Mesothelial cell of epicardium (in vitro differentiated cells): ENCODE results near the gene RAD52. TPM values are rescaled to one million over a fixed set of nuclear protein-coding genes. Genes with fewer than 3 reads are reported as not detected.

Experiments used
- DNase-seq, 2 experiments: peaks; one replicate each; pipeline ENCODE4 v3.0.0; 2021; ENCODE audit warnings: low spot score in 2 of 2; ENCODE audit not compliant: unreplicated experiment in 2 of 2
- H3K27ac Mint-ChIP-seq: 2 replicates; pipeline ENCODE4 v1.8.0; 2021; ENCODE audit warnings: mixed read lengths
- H3K27me3 Mint-ChIP-seq: 2 replicates; pipeline ENCODE4 v1.8.0; 2021; ENCODE audit warnings: low read depth, mixed read lengths
- H3K36me3 Mint-ChIP-seq: 2 replicates; pipeline ENCODE4 v1.8.0; 2021; ENCODE audit warnings: mixed read lengths
- H3K4me1 Mint-ChIP-seq: 2 replicates; pipeline ENCODE4 v1.8.0; 2021; ENCODE audit warnings: mixed read lengths
- H3K4me3 Mint-ChIP-seq: 2 replicates; pipeline ENCODE4 v1.8.0; 2021; ENCODE audit warnings: mild to moderate bottlenecking, moderate library complexity, mixed read lengths
- H3K9me3 Mint-ChIP-seq: 2 replicates; pipeline ENCODE4 v1.8.0; 2021; ENCODE audit warnings: mixed read lengths
- total RNA-seq: library from RNA; stranded (reverse); gene quantifications from 3 replicates; pipeline ENCODE4 v1.2.1, GENCODE V29; 2021
- TF ChIP-seq, protein P1 (sequence below): fragments of 200-600 bp; sonication (generic); IDR thresholded peaks from one replicate; pipeline ENCODE4 v1.5.0; 2021; ENCODE audit warnings: antibody characterized with exemption; ENCODE audit not compliant: unreplicated experiment

Gene RAD52
- total RNA-seq, 1 donor from 2014 or later: 21.6 TPM

DNA sequence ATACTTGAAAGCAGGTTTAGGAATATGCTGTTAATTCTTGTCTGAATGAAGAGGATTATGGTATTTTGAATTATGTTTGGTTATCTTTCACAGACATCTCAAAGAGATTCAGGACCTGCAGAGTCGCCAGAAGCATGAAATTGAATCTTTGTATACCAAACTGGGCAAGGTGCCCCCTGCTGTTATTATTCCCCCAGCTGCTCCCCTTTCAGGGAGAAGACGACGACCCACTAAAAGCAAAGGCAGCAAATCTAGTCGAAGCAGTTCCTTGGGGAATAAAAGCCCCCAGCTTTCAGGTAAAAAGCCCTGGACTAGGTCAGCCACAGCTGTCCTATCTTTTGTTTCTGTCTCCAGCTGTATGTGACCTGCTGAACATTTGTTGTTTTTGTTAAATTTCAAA lies 52.1 kb downstream of the RAD52 start:
- no peak for DNase-seq
- Mint-ChIP-seq H3K4me3 (no peak overlapping the region), H3K27ac (peak overlapping the region; percentile 28), H3K36me3 (peaks cover 39% of the 10 kb centered on the region), H3K9me3 (no peaks in the 10 kb centered on the region), H3K4me1 (no peaks in the 10 kb centered on the region), H3K27me3 (no peaks in the 10 kb centered on the region)
- TF ChIP-seq, protein P1, sequence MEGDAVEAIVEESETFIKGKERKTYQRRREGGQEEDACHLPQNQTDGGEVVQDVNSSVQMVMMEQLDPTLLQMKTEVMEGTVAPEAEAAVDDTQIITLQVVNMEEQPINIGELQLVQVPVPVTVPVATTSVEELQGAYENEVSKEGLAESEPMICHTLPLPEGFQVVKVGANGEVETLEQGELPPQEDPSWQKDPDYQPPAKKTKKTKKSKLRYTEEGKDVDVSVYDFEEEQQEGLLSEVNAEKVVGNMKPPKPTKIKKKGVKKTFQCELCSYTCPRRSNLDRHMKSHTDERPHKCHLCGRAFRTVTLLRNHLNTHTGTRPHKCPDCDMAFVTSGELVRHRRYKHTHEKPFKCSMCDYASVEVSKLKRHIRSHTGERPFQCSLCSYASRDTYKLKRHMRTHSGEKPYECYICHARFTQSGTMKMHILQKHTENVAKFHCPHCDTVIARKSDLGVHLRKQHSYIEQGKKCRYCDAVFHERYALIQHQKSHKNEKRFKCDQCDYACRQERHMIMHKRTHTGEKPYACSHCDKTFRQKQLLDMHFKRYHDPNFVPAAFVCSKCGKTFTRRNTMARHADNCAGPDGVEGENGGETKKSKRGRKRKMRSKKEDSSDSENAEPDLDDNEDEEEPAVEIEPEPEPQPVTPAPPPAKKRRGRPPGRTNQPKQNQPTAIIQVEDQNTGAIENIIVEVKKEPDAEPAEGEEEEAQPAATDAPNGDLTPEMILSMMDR: no peak

DNA sequence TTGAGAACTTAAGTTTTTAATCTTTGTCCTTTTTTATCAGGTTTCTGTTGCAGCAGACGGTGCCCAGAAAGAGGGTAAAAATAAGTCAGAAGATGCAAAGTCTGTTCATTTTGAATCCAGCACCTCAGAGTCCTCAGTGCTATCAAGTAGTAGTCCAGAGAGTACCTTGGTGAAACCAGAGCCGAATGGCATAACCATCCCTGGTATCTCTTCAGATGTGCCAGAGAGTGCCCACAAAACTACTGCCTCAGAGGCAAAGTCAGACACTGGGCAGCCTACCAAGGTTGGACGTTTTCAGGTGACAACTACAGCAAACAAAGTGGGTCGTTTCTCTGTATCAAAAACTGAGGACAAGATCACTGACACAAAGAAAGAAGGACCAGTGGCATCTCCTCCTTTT lies 53.5 kb downstream of the RAD52 start:
- H3K27ac Mint-ChIP-seq: no peak overlapping the region
- TF ChIP-seq, protein P1: no peak
- H3K9me3 Mint-ChIP-seq: no peaks in the 10 kb centered on the region
- H3K36me3 Mint-ChIP-seq: peaks cover 30% of the 10 kb centered on the region
- no peak for DNase-seq
- no peaks in the 10 kb centered on the region for H3K4me1 Mint-ChIP-seq
- no peak overlapping the region for H3K4me3 Mint-ChIP-seq
- H3K27me3 Mint-ChIP-seq: no peaks in the 10 kb centered on the region

DNA sequence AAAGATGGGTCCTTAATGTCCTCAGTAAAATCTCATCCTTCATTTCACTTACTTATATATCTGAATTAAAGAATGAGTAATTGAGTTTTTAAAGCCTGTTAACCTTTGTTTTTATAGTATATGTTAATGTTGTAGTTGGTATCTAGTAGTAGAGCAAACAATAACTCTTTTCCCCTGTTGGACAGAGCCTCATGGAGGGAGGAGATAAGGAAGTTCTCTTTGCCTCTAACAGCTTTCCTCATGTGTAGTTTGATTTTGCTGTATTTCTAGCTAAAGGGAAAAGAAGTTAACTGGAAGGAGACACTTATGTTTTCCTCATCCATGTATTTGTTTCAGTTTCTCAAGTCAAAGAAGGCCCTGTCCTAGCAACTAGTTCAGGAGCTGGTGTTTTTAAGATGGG lies 55.3 kb downstream of the RAD52 start:
- TF ChIP-seq, protein P1: no peak
- DNase-seq: no peak
- Mint-ChIP-seq H3K9me3 (no peaks in the 10 kb centered on the region), H3K4me3 (no peak overlapping the region), H3K36me3 (peaks cover 32% of the 10 kb centered on the region), H3K4me1 (no peaks in the 10 kb centered on the region), H3K27ac (no peak overlapping the region), H3K27me3 (no peaks in the 10 kb centered on the region)

DNA sequence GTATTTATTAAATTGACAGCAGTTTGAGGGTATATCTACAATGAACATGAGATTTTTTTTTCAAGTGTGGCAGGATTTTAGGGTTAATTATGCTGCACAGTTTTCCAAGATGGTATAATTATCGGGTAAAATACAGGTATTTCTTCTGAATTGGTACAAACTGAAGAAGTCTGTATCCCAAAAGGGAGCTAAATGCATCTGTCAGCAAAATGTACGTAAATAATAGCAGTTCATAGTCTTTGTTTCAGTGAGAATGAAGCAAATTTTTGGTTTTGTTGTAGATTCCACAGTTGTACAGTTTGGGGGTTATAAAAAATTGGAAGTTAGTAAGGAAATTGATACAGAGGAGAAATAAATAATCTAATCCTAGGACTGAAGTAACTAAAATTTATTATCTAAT lies 63.3 kb downstream of the RAD52 start:
- Mint-ChIP-seq H3K4me3 (no peak overlapping the region), H3K27me3 (no peaks in the 10 kb centered on the region), H3K36me3 (peaks cover 52% of the 10 kb centered on the region), H3K4me1 (no peaks in the 10 kb centered on the region), H3K9me3 (no peaks in the 10 kb centered on the region), H3K27ac (no peak overlapping the region)
- TF ChIP-seq, protein P1: no peak
- no peak for DNase-seq

DNA sequence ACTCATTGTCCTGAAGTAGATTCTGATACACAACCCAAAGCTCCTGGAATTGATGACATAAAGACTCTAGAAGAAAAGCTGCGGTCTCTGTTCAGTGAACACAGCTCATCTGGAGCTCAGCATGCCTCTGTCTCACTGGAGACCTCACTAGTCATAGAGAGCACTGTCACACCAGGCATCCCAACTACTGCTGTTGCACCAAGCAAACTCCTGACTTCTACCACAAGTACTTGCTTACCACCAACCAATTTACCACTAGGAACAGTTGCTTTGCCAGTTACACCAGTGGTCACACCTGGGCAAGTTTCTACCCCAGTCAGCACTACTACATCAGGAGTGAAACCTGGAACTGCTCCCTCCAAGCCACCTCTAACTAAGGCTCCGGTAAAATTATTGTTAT lies 63.8 kb downstream of the RAD52 start:
- H3K9me3 Mint-ChIP-seq: no peaks in the 10 kb centered on the region
- TF ChIP-seq, protein P1: no peak
- no peaks in the 10 kb centered on the region for H3K4me1 Mint-ChIP-seq
- no peak overlapping the region for H3K27ac Mint-ChIP-seq
- no peak overlapping the region for H3K4me3 Mint-ChIP-seq
- no peaks in the 10 kb centered on the region for H3K27me3 Mint-ChIP-seq
- H3K36me3 Mint-ChIP-seq: peaks cover 51% of the 10 kb centered on the region
- DNase-seq: no peak
